Neural progenitor cell (in vitro differentiated cells): ENCODE data around the gene DOK1.

Experiments used
- CTCF ChIP-seq: fragments of 200-600 bp; sonication (generic); IDR thresholded peaks from 2 replicates; pipeline ENCODE4 v1.5.1; 2017; ENCODE audit warnings: antibody characterized with exemption, mild to moderate bottlenecking
- EZH2phosphoT487 ChIP-seq: fragments of 200-600 bp; sonication (generic); IDR thresholded peaks from 2 replicates; pipeline ENCODE4 v1.6.1; 2017; ENCODE audit warnings: antibody characterized with exemption

GRCh38 chr2:74537140-74537539 lies 17.4 kb upstream of the DOK1 start:
- TF ChIP-seq CTCF: no peak
- TF ChIP-seq EZH2phosphoT487: no peak
